HEK293 (cell line): Measurements from ENCODE around the gene ABHD17C.

ENCODE experiments used
- CTCF ChIA-PET: fragments of 350-600 bp; formaldehyde crosslinking; extraction: SDS; loops from one replicate; lab custom pipeline; 2021; ENCODE audit warnings: antibody characterized with exemption; lab: Yijun Ruan, JAX
- POLR2A ChIA-PET: fragments of 300-600 bp; formaldehyde crosslinking; extraction: SDS; loops from one replicate; lab custom pipeline; 2020; ENCODE audit warnings: antibody characterized with exemption, inconsistent platforms; lab: Yijun Ruan, JAX
- H3K27ac ChIP-seq: fragments of 200-500 bp; sonication (Bioruptor generic); 2 replicates; pipeline ENCODE4 v1.5.1; 2014; ENCODE audit warnings: low read depth, low read length, control low read depth, inconsistent platforms; ENCODE audit errors: extremely low read depth
- H3K36me3 ChIP-seq, 2 experiments: fragments of 200-500 bp in 1 of 2; sonication (Bioruptor generic) in 1 of 2; 1 replicate in 1 of 2; 2 replicates in 1 of 2; pipeline ENCODE4 v1.5.1; 2014 to 2017; ENCODE audit warnings: inconsistent platforms in 2 of 2, low read length in 2 of 2; ENCODE audit not compliant: control insufficient read depth in 2 of 2, insufficient read depth in 1 of 2
- H3K4me1 ChIP-seq: fragments of 200-500 bp; sonication (Bioruptor generic); 2 replicates; pipeline ENCODE4 v1.5.1; 2014; ENCODE audit warnings: mild to moderate bottlenecking, low read length, inconsistent platforms; ENCODE audit not compliant: control insufficient read depth, insufficient read depth
- H3K4me3 ChIP-seq: 2 replicates; pipeline ENCODE4 v1.5.1; 2011; ENCODE audit warnings: low read depth, mild to moderate bottlenecking, control low read depth, low read length, moderate library complexity
- H3K9me3 ChIP-seq: fragments of 200-500 bp; sonication (Bioruptor generic); 2 replicates; pipeline ENCODE4 v1.5.1; 2014; ENCODE audit warnings: low read depth, low read length, inconsistent platforms; ENCODE audit not compliant: control insufficient read depth, insufficient read depth
- FEZF1 ChIP-seq: fragments of 450-650 bp; formaldehyde crosslinking; IDR thresholded peaks from 2 replicates; pipeline ENCODE4 v1.5.1; 2016; ENCODE audit warnings: missing biosample characterization, missing genetic modification characterization
- PRDM1 ChIP-seq: fragments of 450-650 bp; formaldehyde crosslinking; IDR thresholded peaks from 2 replicates; pipeline ENCODE4; 2016; ENCODE audit warnings: missing biosample characterization, missing genetic modification characterization
- SETDB1 ChIP-seq: IDR thresholded peaks from one replicate; pipeline ENCODE4 v1.6.1; 2017; ENCODE audit warnings: mild to moderate bottlenecking, low read length, moderate library complexity, mixed read lengths; ENCODE audit not compliant: insufficient read length
- YY2 ChIP-seq: fragments of 450-650 bp; formaldehyde crosslinking; IDR thresholded peaks from 2 replicates; pipeline ENCODE4 v1.5.1; 2016; ENCODE audit warnings: missing biosample characterization, missing genetic modification characterization
- ZEB2 ChIP-seq: fragments of 450-650 bp; formaldehyde crosslinking; IDR thresholded peaks from 2 replicates; pipeline ENCODE4 v1.5.1; 2016; ENCODE audit warnings: missing biosample characterization, missing genetic modification characterization
- ZFP41 ChIP-seq: fragments of 450-650 bp; formaldehyde crosslinking; IDR thresholded peaks from 2 replicates; pipeline ENCODE4 v1.5.1; 2016; ENCODE audit warnings: missing biosample characterization, missing genetic modification characterization, borderline replicate concordance
- ZFP69B ChIP-seq: fragments of 450-650 bp; formaldehyde crosslinking; IDR thresholded peaks from 2 replicates; pipeline ENCODE4 v1.5.1; 2016; ENCODE audit warnings: missing biosample characterization, missing genetic modification characterization
- ZIC2 ChIP-seq: fragments of 450-650 bp; formaldehyde crosslinking; IDR thresholded peaks from 2 replicates; pipeline ENCODE4 v1.5.1; 2016; ENCODE audit warnings: missing biosample characterization, missing genetic modification characterization
- ZNF140 ChIP-seq: fragments of 450-650 bp; formaldehyde crosslinking; IDR thresholded peaks from 2 replicates; pipeline ENCODE4 v1.5.1; 2016; ENCODE audit warnings: missing biosample characterization, missing genetic modification characterization
- ZNF19 ChIP-seq: fragments of 450-650 bp; formaldehyde crosslinking; IDR thresholded peaks from 2 replicates; pipeline ENCODE4; 2016; ENCODE audit warnings: missing biosample characterization, missing genetic modification characterization, low read depth
- ZNF214 ChIP-seq: fragments of 450-650 bp; formaldehyde crosslinking; IDR thresholded peaks from 2 replicates; pipeline ENCODE4 v1.5.1; 2017; ENCODE audit warnings: missing biosample characterization, mild to moderate bottlenecking, missing genetic modification characterization, borderline replicate concordance
- ZNF324 ChIP-seq: fragments of 450-650 bp; formaldehyde crosslinking; IDR thresholded peaks from 2 replicates; pipeline ENCODE4 v1.5.1; 2016; ENCODE audit warnings: missing biosample characterization, missing genetic modification characterization
- ZNF354C ChIP-seq: fragments of 450-650 bp; formaldehyde crosslinking; IDR thresholded peaks from 2 replicates; pipeline ENCODE4 v1.5.1; 2016; ENCODE audit warnings: missing biosample characterization, missing genetic modification characterization, low read depth, borderline replicate concordance
- ZNF423 ChIP-seq: fragments of 450-650 bp; formaldehyde crosslinking; IDR thresholded peaks from 2 replicates; pipeline ENCODE4 v1.5.1; 2016; ENCODE audit warnings: missing biosample characterization, missing genetic modification characterization
- ZNF426 ChIP-seq: fragments of 450-650 bp; formaldehyde crosslinking; IDR thresholded peaks from 2 replicates; pipeline ENCODE4 v1.5.1; 2017; ENCODE audit warnings: missing biosample characterization, missing genetic modification characterization, mild to moderate bottlenecking, inconsistent platforms, moderate library complexity
- ZNF521 ChIP-seq: fragments of 450-650 bp; formaldehyde crosslinking; IDR thresholded peaks from 2 replicates; pipeline ENCODE4 v1.5.1; 2017; ENCODE audit warnings: missing biosample characterization, mild to moderate bottlenecking, missing genetic modification characterization
- ZNF610 ChIP-seq: fragments of 450-650 bp; formaldehyde crosslinking; IDR thresholded peaks from 2 replicates; pipeline ENCODE4 v1.5.1; 2016; ENCODE audit warnings: missing biosample characterization, missing genetic modification characterization, borderline replicate concordance
- ZNF768 ChIP-seq: fragments of 450-650 bp; formaldehyde crosslinking; IDR thresholded peaks from 2 replicates; pipeline ENCODE4 v1.5.1; 2018; ENCODE audit warnings: missing biosample characterization, mild to moderate bottlenecking, missing genetic modification characterization
- TF ChIP-seq, protein P1 (sequence below): fragments of 450-650 bp; formaldehyde crosslinking; optimal IDR thresholded peaks from 2 replicates; pipeline ENCODE3; 2016; ENCODE audit warnings: missing biosample characterization, mild to moderate bottlenecking, missing genetic modification characterization
- TF ChIP-seq, protein P2 (sequence below): fragments of 450-650 bp; IDR thresholded peaks from 2 replicates; pipeline ENCODE4 v1.5.1; 2018; ENCODE audit warnings: missing biosample characterization, missing genetic modification characterization
- TF ChIP-seq, protein P3 (sequence below): fragments of 450-650 bp; formaldehyde crosslinking; IDR thresholded peaks from 2 replicates; pipeline ENCODE4 v1.5.1; 2017; ENCODE audit warnings: missing biosample characterization, missing genetic modification characterization
- TF ChIP-seq, protein P4 (sequence below): fragments of 450-650 bp; formaldehyde crosslinking; IDR thresholded peaks from 2 replicates; pipeline ENCODE4 v1.5.1; 2016; ENCODE audit warnings: missing biosample characterization, missing genetic modification characterization
- TF ChIP-seq, protein P5 (sequence below): sonication (generic); formaldehyde crosslinking; IDR thresholded peaks from 2 replicates; pipeline ENCODE4 v1.8.1; 2022; ENCODE audit warnings: mild to moderate bottlenecking, moderate library complexity, missing genetic modification reagents

ABHD17C gene

DNA sequence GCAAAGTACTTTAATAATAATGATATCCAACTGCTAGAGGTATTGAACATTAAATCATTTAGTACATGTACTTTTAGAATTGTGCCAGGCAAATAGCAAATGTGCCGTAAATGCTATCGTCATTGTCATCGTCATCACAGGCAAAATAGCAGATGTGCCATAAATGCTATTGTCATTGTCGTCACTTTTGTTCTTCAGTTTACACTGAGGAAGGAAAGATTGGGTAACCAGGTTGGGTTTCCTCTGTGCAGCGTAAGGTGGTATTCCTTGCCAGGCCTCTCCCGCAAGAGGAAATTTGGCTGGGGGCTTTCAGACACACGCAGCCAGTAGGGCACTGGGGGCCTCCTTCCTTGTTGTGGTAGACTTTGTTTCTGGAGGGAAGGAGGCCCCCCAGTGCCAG, 26.4 kb downstream of the ABHD17C start:
- no peak overlapping the region for H3K27ac ChIP-seq
- POLR2A ChIA-PET: no interaction called here
- H3K4me3 ChIP-seq: no peak overlapping the region
- no peaks in the 10 kb centered on the region for H3K9me3 ChIP-seq
- H3K36me3 ChIP-seq: peaks cover 5% of the 10 kb centered on the region in 2 experiments
- no peaks in the 10 kb centered on the region for H3K4me1 ChIP-seq
- CTCF ChIA-PET: no interaction called here
- TF ChIP-seq YY2 (tag by site-specific recombination): no peak
- TF ChIP-seq SETDB1: no peak
- TF ChIP-seq, protein P1, sequence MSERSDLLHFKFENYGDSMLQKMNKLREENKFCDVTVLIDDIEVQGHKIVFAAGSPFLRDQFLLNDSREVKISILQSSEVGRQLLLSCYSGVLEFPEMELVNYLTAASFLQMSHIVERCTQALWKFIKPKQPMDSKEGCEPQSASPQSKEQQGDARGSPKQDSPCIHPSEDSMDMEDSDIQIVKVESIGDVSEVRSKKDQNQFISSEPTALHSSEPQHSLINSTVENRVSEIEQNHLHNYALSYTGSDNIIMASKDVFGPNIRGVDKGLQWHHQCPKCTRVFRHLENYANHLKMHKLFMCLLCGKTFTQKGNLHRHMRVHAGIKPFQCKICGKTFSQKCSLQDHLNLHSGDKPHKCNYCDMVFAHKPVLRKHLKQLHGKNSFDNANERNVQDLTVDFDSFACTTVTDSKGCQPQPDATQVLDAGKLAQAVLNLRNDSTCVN (tag by site-specific recombination): no peak
- TF ChIP-seq ZNF521 (tag by site-specific recombination): no peak
- no peak for TF ChIP-seq FEZF1 (tag by site-specific recombination)
- TF ChIP-seq ZNF354C: no peak
- TF ChIP-seq ZNF610 (tag by site-specific recombination): no peak
- no peak for TF ChIP-seq ZNF19 (tag by site-specific recombination)
- no peak for TF ChIP-seq ZEB2 (tag by site-specific recombination)
- no peak for TF ChIP-seq PRDM1
- TF ChIP-seq ZFP41: no peak
- TF ChIP-seq, all 188 proteins: peak for 0

DNA sequence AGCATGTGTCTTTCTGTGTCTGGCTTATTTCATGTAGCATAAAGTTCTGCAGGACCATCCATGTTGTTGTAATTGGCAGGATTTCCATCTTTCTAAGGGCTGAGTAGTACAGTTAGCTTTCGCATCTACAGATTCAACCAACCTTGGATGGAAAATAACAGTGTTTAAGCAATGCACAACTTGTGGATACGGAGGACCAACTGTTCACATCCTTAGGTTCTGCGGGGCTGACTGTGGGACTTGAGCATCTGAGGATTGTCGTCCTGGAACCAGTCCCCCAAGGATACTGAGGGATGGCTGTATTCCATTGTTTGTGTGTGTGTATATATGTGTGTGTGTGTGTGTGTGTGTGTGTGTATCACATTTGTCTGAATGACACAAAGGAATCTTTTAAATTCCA, 27.7 kb downstream of the ABHD17C start:
- peaks cover 5% of the 10 kb centered on the region in 2 experiments for H3K36me3 ChIP-seq
- H3K4me3 ChIP-seq: no peak overlapping the region
- H3K4me1 ChIP-seq: no peaks in the 10 kb centered on the region
- POLR2A ChIA-PET: no interaction called here
- TF ChIP-seq ZNF426 (tag by site-specific recombination) (no peak), ZNF423 (tag by site-specific recombination) (no peak)
- no peaks in the 10 kb centered on the region for H3K9me3 ChIP-seq
- no peak overlapping the region for H3K27ac ChIP-seq
- CTCF ChIA-PET: interaction anchor here (0.6 kb wide), 1 partner anchor 1329 kb away, joined by 3 read pairs; no protein-coding TSS in a partner anchor

DNA sequence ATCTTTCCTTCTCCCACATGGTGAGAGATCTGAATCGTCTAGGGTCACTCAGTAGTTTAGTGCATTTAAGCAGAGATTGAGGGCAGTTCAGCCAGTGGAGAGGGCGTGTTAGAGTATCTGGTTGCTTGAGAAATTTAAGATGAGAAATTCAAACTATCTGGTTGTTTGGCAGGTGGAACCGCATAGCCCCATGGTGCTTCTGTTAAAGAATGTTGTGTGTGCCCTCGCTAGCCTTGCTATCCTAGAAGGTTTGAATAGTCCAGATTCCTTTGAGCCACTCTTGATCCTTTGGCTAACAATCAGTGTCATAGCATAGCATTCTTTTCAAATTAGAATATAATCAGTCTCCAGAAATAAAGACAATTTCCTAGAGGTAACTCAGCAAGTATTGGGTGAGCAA, 32.1 kb downstream of the ABHD17C start:
- peaks cover 5% of the 10 kb centered on the region in 2 experiments; a peak in 2 of 3 replicates for H3K36me3 ChIP-seq
- no peak for TF ChIP-seq ZNF768 (tag by site-specific recombination)
- TF ChIP-seq ZFP69B (tag by site-specific recombination): no peak
- TF ChIP-seq, protein P2, sequence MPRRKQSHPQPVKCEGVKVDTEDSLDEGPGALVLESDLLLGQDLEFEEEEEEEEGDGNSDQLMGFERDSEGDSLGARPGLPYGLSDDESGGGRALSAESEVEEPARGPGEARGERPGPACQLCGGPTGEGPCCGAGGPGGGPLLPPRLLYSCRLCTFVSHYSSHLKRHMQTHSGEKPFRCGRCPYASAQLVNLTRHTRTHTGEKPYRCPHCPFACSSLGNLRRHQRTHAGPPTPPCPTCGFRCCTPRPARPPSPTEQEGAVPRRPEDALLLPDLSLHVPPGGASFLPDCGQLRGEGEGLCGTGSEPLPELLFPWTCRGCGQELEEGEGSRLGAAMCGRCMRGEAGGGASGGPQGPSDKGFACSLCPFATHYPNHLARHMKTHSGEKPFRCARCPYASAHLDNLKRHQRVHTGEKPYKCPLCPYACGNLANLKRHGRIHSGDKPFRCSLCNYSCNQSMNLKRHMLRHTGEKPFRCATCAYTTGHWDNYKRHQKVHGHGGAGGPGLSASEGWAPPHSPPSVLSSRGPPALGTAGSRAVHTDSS (tag by site-specific recombination): no peak
- no peak for TF ChIP-seq ZIC2 (tag by site-specific recombination)
- TF ChIP-seq ZNF214 (tag by site-specific recombination): no peak
- TF ChIP-seq, protein P3, sequence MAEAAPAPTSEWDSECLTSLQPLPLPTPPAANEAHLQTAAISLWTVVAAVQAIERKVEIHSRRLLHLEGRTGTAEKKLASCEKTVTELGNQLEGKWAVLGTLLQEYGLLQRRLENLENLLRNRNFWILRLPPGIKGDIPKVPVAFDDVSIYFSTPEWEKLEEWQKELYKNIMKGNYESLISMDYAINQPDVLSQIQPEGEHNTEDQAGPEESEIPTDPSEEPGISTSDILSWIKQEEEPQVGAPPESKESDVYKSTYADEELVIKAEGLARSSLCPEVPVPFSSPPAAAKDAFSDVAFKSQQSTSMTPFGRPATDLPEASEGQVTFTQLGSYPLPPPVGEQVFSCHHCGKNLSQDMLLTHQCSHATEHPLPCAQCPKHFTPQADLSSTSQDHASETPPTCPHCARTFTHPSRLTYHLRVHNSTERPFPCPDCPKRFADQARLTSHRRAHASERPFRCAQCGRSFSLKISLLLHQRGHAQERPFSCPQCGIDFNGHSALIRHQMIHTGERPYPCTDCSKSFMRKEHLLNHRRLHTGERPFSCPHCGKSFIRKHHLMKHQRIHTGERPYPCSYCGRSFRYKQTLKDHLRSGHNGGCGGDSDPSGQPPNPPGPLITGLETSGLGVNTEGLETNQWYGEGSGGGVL (tag by site-specific recombination): no peak
- TF ChIP-seq ZNF610 (tag by site-specific recombination): no peak
- TF ChIP-seq ZNF140: no peak
- TF ChIP-seq, protein P4, sequence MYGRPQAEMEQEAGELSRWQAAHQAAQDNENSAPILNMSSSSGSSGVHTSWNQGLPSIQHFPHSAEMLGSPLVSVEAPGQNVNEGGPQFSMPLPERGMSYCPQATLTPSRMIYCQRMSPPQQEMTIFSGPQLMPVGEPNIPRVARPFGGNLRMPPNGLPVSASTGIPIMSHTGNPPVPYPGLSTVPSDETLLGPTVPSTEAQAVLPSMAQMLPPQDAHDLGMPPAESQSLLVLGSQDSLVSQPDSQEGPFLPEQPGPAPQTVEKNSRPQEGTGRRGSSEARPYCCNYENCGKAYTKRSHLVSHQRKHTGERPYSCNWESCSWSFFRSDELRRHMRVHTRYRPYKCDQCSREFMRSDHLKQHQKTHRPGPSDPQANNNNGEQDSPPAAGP (tag by site-specific recombination): no peak
- no peak for TF ChIP-seq ZNF324
- TF ChIP-seq, protein P5, sequence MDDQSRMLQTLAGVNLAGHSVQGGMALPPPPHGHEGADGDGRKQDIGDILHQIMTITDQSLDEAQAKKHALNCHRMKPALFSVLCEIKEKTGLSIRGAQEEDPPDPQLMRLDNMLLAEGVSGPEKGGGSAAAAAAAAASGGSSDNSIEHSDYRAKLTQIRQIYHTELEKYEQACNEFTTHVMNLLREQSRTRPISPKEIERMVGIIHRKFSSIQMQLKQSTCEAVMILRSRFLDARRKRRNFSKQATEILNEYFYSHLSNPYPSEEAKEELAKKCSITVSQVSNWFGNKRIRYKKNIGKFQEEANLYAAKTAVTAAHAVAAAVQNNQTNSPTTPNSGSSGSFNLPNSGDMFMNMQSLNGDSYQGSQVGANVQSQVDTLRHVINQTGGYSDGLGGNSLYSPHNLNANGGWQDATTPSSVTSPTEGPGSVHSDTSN (CRISPR knock-in tag): no peak
- H3K4me3 ChIP-seq: no peak overlapping the region
- H3K4me1 ChIP-seq: no peaks in the 10 kb centered on the region
- CTCF ChIA-PET: no interaction called here
- no peak overlapping the region for H3K27ac ChIP-seq
- POLR2A ChIA-PET: no interaction called here
- H3K9me3 ChIP-seq: no peaks in the 10 kb centered on the region
